NCI-H524 treated with DMSO at 0.1 percent for 48 hours (cell line): ENCODE measurements around the gene PLEK2.
A peak's percentile ranks its signal among the peaks of the same experiment; 100 is the strongest.

ENCODE experiments used
- DNase-seq: peaks from one replicate; lab custom pipeline; 2025; lab: John Stamatoyannopoulos, UW

PLEK2 gene

DNA sequence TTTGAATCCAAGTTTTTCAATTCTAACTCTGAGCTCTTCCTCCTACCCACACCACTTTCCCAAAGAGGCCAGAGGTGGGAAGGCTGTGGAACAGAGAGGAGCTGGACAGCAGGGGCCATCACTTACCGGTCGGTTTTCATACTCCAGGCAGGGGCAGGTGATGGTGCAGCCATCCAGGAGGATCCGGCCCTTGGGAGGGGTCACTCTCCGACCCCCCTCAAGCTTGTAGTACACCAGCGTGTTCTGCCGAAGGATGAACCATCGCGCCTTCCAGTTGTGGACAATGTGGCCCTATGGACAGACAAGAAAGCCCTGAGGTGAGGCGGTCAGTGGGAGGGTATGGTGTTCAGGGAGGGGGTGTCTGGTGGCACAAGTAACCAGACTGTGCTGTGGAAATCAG, 14.4 kb downstream of the PLEK2 start:
- no peak for DNase-seq

DNA sequence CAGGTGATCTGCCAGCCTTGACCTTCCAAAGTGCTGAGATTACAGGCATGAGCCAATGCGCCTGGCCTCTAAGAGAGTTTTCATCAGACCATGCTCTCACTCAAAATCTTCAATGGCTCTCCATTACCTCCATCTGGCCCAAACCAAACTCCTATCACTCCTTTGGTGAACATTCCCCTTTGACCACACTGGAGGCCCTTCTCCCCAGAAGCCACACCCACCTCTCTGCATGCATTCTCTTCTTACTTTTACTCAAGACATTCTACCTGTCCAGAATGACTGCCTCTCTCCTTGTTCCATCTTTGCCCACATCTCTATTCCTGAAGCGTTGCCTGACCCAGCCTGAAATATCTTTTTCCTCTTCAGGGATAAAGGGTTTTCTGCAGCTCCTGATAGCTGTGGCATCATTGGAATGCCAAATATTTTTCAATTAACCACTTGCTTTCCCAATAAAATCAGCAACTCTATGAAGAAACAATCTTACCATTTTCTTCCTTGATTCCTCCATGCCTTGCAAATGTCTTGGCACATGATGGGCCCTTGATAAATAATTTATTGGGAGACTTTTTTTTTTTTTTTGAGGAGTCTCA, 15.5 kb downstream of the PLEK2 start:
- DNase-seq: no peak

DNA sequence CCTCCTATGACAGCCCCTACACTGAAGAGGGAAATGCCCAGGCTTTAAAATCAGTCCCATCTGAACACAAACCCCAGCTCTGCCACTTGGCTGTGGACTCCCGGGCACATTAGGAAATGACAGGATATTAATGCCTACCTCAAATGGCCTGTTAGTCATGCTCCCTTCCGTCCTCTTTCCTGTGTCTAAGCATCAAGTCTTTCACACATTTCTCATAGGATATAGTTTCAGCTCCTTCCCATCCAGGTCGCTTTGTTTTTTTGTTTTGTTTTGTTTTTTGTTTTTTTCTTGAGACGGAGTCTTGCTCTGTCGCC, 16.1 kb downstream of the PLEK2 start:
- DNase-seq: no peak

DNA sequence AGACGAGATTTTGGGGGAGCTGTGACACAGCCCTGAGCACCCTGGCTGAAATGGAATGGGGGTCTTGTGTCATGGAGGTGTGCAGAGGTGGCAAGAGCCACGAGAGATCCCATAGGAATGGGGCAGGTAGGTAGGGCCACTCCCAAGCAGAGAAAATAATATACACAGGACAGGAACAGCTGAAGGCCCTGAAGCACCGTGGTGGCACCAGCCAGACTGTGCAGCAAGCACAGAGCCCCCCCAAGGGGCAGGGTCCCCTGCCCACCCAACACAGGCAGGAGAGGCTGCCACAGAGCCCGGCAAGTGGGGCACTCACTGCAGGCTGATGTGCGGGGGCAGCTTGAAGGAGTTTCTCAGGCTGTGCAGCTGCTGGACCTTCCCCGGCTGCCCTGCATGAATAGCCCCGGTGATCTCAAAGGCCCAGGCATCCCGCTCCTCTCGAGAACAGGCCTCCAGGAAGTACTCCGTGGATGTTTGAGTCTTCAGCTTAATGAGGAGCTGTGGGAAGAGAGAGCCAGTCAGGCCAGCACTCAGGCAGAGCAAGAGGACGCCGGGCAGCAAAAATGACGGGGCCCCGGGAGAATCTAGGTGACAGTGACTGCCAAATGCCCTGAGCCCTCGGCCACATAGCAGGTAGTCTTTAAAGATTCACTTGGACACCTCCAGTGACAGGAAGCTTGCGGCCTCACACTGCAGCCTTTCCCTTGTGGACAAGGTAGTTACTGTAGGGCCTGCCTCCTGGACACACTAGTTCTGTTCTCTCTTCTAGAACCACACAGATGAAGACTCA, 16.7 kb downstream of the PLEK2 start:
- DNase-seq: no peak

DNA sequence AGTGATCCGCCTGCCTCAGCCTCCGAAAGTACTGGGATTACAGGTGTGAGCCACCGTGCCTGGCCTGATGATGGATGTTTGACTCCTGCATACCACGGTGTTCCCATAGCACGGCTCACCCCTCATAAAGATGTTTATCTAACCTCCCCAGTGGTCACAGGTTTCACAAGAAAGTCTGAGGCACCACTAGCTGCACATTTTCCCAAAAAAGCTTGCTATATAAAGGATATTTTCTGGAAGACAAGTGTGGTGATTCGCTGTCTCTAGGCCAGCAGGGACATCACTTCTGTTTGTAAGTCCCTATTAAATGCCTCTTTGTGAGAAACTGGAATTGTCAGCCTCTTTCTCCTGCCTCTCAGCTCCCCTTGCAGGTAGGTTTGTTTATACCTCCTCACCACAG, 18.3 kb downstream of the PLEK2 start:
- DNase-seq: no peak

DNA sequence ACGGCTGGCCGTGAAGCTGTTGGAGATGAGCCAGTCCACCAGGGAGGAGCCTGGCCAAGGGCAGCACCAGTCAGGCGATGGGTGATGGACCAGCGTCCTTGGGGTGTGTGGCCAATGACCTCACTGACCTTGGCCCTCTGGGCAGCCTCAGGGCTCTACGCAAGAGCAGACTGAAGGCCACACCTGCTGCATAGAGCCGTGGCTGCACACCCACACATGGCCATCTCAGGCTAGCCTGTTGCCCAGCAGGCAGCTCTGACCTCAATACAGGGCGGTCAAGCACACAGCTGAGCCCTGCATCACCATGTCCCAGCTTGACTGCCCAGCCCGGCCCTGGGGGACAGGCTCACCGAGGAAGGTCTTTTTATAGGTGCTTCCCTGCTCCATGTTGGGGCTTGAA, 19.2 kb downstream of the PLEK2 start:
- DNase-seq: no peak

DNA sequence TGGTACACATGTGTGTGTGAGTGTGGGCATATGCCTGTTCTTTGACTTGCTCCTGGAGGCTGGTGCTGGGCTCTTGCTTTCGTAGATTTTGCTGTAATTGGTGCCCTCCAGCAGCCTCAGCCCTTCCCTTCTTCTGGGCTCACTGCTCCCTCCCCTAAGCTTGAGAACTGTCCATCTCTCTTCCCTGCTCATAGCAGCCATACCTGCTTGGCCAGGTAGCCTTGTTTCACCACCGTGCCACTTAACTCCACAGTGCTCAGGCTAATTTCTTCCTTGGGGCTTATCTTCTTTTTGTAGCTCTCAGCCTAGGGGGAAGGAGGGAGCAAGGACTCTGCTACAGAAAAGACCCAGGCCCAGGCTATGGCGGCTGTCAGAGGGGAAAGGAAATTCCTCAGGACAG, 19.8 kb downstream of the PLEK2 start:
- DNase-seq: no peak

DNA sequence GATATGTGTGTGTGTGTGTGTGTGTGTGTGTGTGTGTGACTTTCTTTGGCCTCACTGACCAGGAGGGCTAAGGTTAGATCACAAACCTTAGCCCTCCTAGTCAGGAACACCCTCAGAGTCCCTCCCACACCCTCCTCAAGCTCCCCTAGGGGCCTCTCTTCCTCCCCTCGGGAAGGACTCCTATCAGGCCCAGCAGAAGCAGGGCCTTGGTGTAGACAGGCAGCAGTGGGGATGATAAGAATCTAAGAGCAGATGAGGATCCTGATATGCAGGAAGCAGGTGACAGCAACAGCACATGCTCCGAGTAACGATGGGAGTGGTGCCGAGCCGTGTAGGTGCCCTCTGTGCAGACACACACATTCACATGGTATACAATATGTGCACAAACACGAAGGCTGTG, 20.7 kb downstream of the PLEK2 start:
- no peak for DNase-seq

DNA sequence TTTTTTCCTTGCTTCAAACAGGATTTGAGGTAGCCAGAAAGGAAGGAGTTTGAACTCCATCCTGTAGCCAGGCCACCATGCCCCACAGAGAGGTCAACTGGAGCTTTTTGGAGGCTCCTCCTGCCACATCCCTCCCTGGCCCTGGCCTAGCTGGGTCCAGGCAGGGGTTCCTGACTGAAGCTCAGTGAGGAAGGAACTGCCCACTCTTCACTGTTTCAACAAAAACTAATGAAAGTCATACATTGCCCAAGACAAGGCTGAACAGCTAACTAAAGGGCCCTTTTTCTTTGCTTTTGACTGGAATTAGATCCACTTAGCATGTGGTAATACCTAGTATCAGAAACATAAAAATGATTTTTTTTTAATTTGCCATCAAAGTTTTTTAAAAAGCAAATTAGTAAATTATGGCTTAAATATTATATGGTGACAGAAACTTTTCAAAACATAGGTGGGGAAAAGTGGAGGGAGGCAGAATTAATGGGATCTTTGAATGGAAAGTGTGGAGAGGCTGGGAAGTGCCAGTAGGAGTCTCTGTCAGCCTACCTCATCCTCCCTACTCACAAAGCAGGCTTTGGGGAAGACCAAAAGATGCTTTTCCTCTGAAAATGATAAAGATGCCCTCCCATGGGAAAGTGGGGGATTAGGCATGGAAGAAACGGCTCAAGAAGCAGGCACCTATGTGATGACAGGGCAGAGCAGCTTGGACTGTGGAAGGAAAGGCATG, 22.0 kb downstream of the PLEK2 start:
- DNase-seq: no peak

DNA sequence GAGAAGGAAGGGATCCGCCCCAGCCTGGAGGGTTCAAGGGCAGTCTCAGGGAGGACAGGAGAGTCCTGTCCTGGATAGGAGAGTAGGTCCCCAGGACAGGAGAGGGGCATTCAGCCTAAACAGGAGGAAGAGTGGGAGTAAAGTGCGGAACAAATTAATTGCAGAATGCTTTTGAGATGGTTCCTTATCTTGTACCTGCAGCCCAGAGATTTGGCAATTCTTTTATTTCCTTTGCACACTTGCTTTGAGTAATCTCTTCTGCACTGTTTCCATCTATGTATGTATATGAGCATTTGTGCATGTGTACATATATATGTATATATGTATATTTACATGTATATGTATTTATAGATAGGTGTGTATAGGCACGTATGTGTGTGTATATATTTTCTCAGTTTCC, 22.7 kb downstream of the PLEK2 start:
- no peak for DNase-seq

DNA sequence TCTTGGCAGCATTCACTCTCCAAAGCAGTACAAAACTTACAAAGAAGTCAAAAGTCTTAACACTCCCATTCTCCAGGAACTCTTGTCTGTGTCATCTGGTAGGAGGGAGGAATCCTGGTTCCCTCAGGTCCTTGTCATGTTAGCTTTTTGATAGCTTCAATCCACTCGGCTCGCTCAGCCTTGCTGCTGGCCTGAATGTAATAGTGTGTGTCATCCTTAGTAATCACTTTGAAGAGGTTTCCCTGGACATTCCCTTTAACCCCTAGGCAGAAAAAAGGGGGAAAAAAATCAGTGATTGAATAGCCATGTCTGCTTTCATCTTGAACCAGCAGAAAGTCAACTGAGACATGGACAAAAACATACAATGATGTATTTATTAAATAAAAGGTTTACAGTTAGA, 24.8 kb downstream of the PLEK2 start:
- DNase-seq: no peak

DNA sequence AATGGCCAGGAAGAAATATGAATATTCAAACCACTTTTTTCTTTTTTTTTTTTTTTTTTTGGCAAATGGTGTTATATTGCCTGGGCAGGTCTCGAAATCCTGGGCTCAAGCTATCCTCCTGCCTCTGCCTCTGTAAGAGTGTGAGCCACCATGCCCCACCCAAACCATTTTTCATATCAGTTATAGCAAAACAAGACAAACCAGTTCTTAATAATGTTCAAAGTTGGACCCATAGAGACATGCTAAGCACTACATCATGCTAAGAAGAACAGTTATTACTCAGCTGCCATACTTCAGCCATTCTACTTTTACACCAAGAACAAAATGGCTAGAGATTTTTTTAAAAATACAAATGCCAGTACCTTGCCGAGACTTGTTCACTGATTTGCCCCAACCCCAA, 26.3 kb downstream of the PLEK2 start:
- DNase-seq: no peak

DNA sequence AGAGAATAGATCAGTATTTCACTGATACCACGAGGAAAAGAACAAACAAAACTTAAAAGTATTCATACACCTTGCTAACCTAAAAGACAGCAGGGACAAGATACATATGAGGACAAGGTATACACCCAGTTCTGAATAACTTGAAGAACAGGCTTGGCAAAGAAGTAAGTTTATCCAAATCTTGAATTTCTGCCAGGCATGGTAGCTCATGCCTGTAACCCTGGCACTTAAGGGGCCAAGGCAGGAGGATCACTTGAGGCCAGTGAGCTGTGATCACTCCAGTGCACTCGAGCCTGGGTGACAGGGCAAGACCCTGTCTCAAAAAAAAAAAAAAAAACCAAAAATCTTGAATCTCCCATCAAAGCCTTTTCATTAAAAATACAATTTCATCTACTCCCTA, 26.8 kb downstream of the PLEK2 start:
- DNase-seq: no peak

DNA sequence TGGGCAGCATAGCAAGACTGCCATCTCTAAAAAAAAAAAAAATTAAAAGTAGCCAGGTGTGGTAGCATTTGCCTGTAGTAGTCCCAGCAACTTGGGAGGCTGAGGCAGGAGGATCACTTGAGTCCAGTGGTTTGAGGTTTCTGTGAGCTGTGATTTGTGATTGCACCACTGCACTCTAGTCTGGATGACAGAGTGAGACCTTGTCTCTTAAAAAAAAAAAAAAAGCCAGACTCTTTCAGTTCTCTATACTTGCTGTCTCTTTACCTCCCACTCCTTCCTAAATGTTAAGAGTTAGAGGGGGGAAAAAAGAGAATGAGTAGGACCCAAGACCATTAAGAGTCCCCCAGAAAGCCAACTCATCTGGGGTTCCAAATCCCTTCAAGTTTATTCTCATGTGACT, 34.0 kb downstream of the PLEK2 start:
- no peak for DNase-seq

DNA sequence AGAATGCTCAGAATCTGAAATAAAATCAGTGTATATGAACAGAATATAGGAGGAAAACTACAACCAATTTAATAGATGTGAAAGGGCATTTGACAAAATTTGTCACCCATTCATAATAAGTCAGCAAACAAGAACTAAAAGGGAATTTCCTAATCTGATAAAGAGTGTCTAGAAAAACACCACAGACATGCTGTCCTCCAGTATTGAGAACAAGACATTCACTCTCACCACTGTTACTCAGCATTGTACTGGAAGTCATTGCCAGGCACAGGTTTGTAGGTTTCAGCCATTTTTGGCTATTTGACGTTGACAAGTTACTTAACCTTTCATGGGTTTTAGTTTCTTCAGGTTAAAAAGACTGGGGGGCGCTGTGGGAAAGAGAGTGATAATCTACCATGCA, 38.6 kb downstream of the PLEK2 start:
- no peak for DNase-seq

DNA sequence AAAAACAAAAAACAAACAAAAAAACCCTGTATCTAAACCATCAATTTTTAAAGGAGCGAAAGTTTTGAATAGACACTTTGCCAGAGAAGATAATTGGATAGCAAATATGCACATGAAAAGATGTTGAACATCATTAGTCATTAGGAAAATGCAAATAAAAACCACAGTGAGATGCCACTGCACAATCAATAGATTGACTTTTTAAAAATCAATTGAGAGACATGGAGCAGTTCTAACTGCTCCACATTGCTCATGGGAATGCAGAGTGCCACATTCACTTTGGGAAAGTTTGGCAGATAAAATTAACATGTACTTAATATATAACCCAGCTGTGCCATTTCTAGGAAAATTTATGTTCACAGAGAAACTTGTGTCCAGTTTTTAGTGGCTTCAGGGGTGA, 39.1 kb downstream of the PLEK2 start:
- DNase-seq: no peak

DNA sequence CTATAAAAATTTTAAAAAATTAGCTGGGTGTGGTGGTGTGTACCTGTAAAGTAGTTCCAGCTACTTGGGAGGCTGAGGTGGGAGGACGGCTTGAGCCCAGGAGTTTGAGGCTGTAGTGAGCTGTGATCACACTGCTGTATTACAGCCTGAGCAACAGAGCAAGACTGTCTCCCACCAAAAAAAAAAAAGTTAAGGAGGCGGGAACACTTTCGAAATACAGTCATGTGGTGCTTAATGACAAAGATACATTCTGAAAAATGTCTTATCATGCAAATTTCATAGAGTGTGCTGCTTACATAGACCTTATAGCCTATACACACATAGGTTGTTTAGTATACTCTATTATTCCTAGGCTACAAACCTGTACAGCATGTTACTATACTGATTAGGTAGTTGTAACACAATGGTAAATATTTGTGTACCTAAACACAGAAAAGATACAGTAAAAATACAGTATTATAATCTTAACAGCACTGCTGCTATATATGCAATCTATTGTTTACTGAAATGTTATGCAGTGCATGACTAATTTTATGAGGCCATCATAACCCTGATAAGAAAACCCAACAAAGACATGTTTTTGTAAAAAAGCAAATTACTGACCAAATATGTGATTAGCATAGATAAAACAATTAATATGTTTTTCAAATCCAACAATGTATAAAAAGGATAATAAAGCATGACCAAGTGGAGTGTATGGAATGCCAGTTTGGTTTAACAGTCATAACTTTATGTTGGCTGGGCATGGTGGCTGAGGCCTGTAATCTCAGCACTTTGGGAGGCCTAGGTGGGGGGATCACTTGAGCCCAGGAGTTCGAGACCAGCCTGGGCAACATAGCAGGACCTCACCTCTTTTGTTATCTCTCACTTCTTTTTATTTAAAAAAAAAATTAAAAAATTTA, 40.5 kb downstream of the PLEK2 start:
- no peak for DNase-seq

DNA sequence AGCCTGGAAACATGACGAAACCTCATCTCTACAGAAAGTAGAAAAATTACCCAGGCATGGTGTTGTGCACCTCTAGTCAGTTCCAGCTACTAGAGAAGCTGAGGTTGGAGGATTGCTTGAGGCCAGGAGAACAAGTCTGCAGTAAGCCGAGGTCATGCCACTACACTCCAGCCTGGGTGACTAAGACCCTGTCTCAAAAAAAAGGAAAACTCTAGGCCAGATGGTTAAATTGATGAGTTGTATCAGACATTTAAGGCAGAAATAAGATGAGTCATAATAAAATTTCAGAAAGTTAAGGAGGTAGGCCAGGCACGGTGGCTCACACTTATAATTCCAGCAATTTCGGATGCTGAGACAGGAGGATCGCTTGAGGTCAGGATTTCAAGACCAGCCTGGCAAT, 41.1 kb downstream of the PLEK2 start:
- no peak for DNase-seq

DNA sequence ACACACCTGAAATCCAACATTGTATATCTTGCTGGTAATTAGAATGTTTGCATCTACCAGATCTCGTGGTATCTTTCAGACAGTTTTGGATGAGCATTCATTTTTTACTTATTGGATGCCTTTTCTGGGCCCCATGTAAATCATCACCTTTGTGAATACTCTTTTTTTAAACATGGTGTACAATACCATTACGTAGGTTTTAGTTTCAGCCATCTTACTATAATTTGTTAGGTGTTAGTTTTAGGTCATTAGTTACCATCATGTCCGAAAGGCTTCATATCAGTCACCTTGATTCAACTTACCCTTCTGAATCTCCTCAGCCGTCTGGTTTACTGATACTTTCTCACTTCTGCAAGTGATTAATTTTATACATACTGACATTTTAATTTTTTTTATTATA, 46.5 kb downstream of the PLEK2 start:
- DNase-seq: no peak

DNA sequence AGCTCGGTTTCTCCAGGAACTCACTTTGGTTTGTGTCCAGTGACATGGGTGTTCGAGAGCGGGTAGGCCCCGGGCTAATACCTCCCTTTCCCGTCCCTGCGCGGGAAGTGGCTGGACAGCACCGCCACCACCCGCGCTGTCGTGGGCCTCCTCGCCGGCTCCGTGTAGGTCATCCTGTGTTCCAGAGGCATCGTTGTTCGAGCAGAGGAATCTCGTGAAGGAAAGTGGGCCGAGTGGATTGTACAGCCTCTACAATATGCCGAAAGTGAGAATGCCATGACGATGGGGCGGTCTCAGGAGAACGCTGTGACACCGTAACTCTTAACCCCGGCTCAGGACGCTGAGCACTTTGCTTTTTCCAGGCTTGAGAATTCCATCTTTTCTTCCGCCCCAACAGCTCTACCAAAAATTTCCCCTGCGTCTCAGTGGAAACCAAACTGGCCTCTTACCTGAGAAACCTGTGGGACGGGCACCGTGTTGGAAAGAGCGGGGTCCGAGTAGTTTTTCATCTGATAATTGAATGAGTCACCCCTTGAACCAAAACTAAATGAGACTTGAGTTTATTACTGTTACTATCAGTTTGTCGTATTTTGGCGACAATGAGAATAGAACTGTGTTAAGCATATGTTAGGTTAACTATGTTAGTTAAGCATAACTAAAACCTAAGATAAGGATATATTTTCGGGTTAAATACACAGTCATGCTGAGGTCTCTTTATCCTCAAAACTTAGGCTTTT, 51.3 kb downstream of the PLEK2 start:
- DNase-seq: no peak

DNA sequence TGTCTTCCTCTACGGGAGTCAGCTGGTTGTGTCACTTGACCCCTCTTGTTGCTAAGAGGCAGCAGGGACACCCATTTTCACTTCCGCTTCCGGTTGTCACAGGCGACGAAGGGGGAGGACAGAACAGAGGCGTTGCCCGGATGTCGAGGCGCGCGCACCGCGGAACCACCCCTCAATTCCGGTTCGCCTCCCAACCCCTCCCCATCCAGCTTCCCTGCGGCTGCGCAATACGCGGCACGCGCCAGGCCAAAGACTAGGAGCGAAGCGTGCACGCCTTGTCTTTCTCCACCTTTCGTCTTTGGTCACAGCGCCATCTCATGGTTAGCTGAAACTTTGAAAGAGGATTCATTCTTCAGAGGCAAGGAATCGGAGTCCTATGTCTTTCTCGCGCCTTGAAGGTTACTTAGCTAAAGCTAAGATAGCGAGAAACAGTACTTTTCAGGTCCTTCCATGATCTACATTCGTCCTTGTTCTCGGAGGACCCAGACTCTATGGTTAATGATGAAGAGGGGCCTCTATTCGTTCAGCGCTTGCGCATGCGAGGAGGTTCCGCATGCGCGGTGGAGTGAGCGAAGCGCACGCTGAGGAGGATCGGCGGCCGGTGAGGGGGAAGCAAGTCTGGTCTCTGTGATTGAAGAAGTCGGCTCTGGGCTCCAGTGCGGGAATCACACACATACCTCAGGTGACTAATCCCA, 52.0 kb downstream of the PLEK2 start, which contains the start of the genes ATP6V1D and EIF2S1:
TSS of gene ATP6V1D (minus strand) at position 30 of the 695 bp plus-strand sequence. CDS start 106 bp downstream, outside the sequence.
TSS of gene EIF2S1 (plus strand) at position 554 of the 695 bp plus-strand sequence. CDS start 4,440 bp downstream, outside the sequence.
- DNase-seq: peak; percentile 99
